Measurements from ENCODE around the gene PRKN. TPM values are rescaled to one million over a fixed set of nuclear protein-coding genes. Genes with fewer than 3 reads are reported as not detected.
"Not testable (repeated sequence)": the region's sequence is repeated elsewhere in the genome, so short reads cannot be mapped to it uniquely, and the experiment has no call there.

PRKN gene
- polyA plus RNA-seq, 3 donors, result 8.1 to 15.1 (median 11.4) TPM

GRCh38 chr6:161894436-161894835 is 833.1 kb downstream of the PRKN start:
- no peak for DNase-seq (ENCODE audit: extremely low read depth in 1 of 11, low read depth in 9 of 11, low spot score in 4 of 11)

- DNase-seq (ENCODE audit: extremely low read depth in 1 of 11, low read depth in 9 of 11, low spot score in 4 of 11), result no peak
Observed at GRCh38 chr6:161891542-161891941, 836.0 kb downstream of the PRKN start.

- DNase-seq (ENCODE audit: extremely low read depth in 1 of 11, low read depth in 9 of 11, low spot score in 4 of 11), result peak in 1 of 11 donors; percentile 26
Observed at GRCh38 chr6:161890832-161891297, 836.7 kb downstream of the PRKN start.

GRCh38 chr6:161890133-161890831 is 837.3 kb downstream of the PRKN start:
- no peak for DNase-seq (ENCODE audit: extremely low read depth in 1 of 11, low read depth in 9 of 11, low spot score in 4 of 11)

- no peak for DNase-seq (ENCODE audit: extremely low read depth in 1 of 11, low read depth in 9 of 11, low spot score in 4 of 11)
Observed at GRCh38 chr6:161889324-161889723, 838.2 kb downstream of the PRKN start.

- DNase-seq (ENCODE audit: extremely low read depth in 1 of 11, low read depth in 9 of 11, low spot score in 4 of 11), result not testable (repeated sequence)
Observed at GRCh38 chr6:161886545-161886944, 841.0 kb downstream of the PRKN start.

GRCh38 chr6:161884782-161885181 is 842.8 kb downstream of the PRKN start:
- DNase-seq (ENCODE audit: extremely low read depth in 1 of 11, low read depth in 9 of 11, low spot score in 4 of 11), result no peak

- no peak for DNase-seq (ENCODE audit: extremely low read depth in 1 of 11, low read depth in 9 of 11, low spot score in 4 of 11)
Observed at GRCh38 chr6:161882196-161882765, 845.3 kb downstream of the PRKN start.

- DNase-seq (ENCODE audit: extremely low read depth in 1 of 11, low read depth in 9 of 11, low spot score in 4 of 11), result no peak
Observed at GRCh38 chr6:161880056-161880455, 847.5 kb downstream of the PRKN start.

GRCh38 chr6:161876231-161876630 is 851.3 kb downstream of the PRKN start:
- DNase-seq (ENCODE audit: extremely low read depth in 1 of 11, low read depth in 9 of 11, low spot score in 4 of 11), result no peak

GRCh38 chr6:161870236-161870901 is 857.2 kb downstream of the PRKN start:
- no peak for DNase-seq (ENCODE audit: extremely low read depth in 1 of 11, low read depth in 9 of 11, low spot score in 4 of 11)

- DNase-seq (ENCODE audit: extremely low read depth in 1 of 11, low read depth in 9 of 11, low spot score in 4 of 11), result no peak
Observed at GRCh38 chr6:161869491-161869890, 858.1 kb downstream of the PRKN start.

GRCh38 chr6:161866570-161866969 is 861.0 kb downstream of the PRKN start:
- no peak for DNase-seq (ENCODE audit: extremely low read depth in 1 of 11, low read depth in 9 of 11, low spot score in 4 of 11)

GRCh38 chr6:161861061-161861460 is 866.5 kb downstream of the PRKN start:
- not testable (repeated sequence) for DNase-seq (ENCODE audit: extremely low read depth in 1 of 11, low read depth in 9 of 11, low spot score in 4 of 11)

GRCh38 chr6:161853657-161854056 is 873.9 kb downstream of the PRKN start:
- no peak for DNase-seq (ENCODE audit: extremely low read depth in 1 of 11, low read depth in 9 of 11, low spot score in 4 of 11)

GRCh38 chr6:161851486-161851885 is 876.1 kb downstream of the PRKN start:
- not testable (repeated sequence) for DNase-seq (ENCODE audit: extremely low read depth in 1 of 11, low read depth in 9 of 11, low spot score in 4 of 11)

GRCh38 chr6:161850562-161850961 is 877.0 kb downstream of the PRKN start:
- no peak for DNase-seq (ENCODE audit: extremely low read depth in 1 of 11, low read depth in 9 of 11, low spot score in 4 of 11)

GRCh38 chr6:161847628-161848027 is 879.9 kb downstream of the PRKN start:
- DNase-seq (ENCODE audit: extremely low read depth in 1 of 11, low read depth in 9 of 11, low spot score in 4 of 11), result no peak

GRCh38 chr6:161844804-161845203 is 882.8 kb downstream of the PRKN start:
- DNase-seq (ENCODE audit: extremely low read depth in 1 of 11, low read depth in 9 of 11, low spot score in 4 of 11), result no peak

- no peak for DNase-seq (ENCODE audit: extremely low read depth in 1 of 11, low read depth in 9 of 11, low spot score in 4 of 11)
Observed at GRCh38 chr6:161843066-161843465, 884.5 kb downstream of the PRKN start.
